Progenitor cell of endocrine pancreas (in vitro differentiated cells): ENCODE data around the gene ABCD3. TPM values are rescaled to one million over a fixed set of nuclear protein-coding genes. Genes with fewer than 3 reads are reported as not detected.

Source experiments
- DNase-seq: peaks from one replicate; pipeline ENCODE4 v3.0.0; 2021; ENCODE audit warnings: low spot score; ENCODE audit not compliant: unreplicated experiment
- H3K27ac Mint-ChIP-seq: 2 replicates; pipeline ENCODE4 v1.8.0; 2021; ENCODE audit warnings: mild to moderate bottlenecking, moderate library complexity, mixed read lengths
- H3K27me3 Mint-ChIP-seq: 2 replicates; pipeline ENCODE4 v1.8.0; 2021; ENCODE audit warnings: mixed read lengths
- H3K36me3 Mint-ChIP-seq: 2 replicates; pipeline ENCODE4 v1.8.0; 2022; ENCODE audit warnings: mixed read lengths; ENCODE audit not compliant: insufficient read depth
- H3K4me1 Mint-ChIP-seq: 2 replicates; pipeline ENCODE4 v1.8.0; 2021; ENCODE audit warnings: low read depth, mixed read lengths
- H3K4me3 Mint-ChIP-seq: 2 replicates; pipeline ENCODE4 v1.8.0; 2021; ENCODE audit warnings: low read depth, mild to moderate bottlenecking, moderate library complexity, mixed read lengths
- H3K9me3 Mint-ChIP-seq: 2 replicates; pipeline ENCODE4 v1.8.0; 2021; ENCODE audit warnings: low read depth, mixed read lengths
- CTCF ChIP-seq: fragments of 200-600 bp; sonication (generic); IDR thresholded peaks from one replicate; pipeline ENCODE4 v1.5.0; 2021; ENCODE audit warnings: antibody characterized with exemption, mild to moderate bottlenecking; ENCODE audit not compliant: unreplicated experiment
- total RNA-seq: library from RNA; stranded (reverse); gene quantifications from 2 replicates; pipeline ENCODE4 v1.2.1, GENCODE V29; 2021

The ABCD3 gene
- total RNA-seq, 1 donor from 2014 or later: 43.2 TPM

- H3K4me1 Mint-ChIP-seq: peaks cover 13% of the 10 kb centered on the region
- peaks cover 36% of the 10 kb centered on the region for H3K36me3 Mint-ChIP-seq
- no peak overlapping the region for H3K27ac Mint-ChIP-seq
- no peak for DNase-seq
- no peaks in the 10 kb centered on the region for H3K27me3 Mint-ChIP-seq
- H3K4me3 Mint-ChIP-seq: no peak overlapping the region
- H3K9me3 Mint-ChIP-seq: no peaks in the 10 kb centered on the region
- TF ChIP-seq CTCF: no peak
Observed at GRCh38 chr1:94528826-94529225, 110.6 kb downstream of the ABCD3 start.

DNA sequence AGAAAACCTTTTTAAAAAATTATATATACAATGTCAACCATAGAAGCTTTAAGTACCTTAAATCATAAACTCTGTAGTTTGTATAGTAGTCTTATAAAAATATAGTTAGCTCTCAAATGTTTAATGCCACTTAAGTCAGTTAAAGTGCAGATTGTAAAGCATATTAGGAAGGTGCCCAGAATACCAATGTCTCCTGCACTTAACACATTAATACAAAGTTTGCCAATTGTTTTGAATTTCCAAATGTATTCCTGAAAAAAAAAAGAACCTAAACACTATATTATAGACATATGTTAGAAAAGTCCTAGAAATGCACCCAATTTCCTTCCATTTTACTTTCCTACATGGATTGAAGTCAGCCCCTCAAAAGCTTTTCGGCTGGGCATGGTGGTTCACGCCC is 111.2 kb downstream of the ABCD3 start:
- no peak for TF ChIP-seq CTCF
- Mint-ChIP-seq H3K4me3 (no peak overlapping the region), H3K27me3 (no peaks in the 10 kb centered on the region), H3K9me3 (no peaks in the 10 kb centered on the region), H3K27ac (no peak overlapping the region), H3K4me1 (peaks cover 13% of the 10 kb centered on the region), H3K36me3 (peaks cover 38% of the 10 kb centered on the region)
- no peak for DNase-seq

GRCh38 chr1:94530373-94530878 is 112.2 kb downstream of the ABCD3 start:
- H3K9me3 Mint-ChIP-seq: no peaks in the 10 kb centered on the region
- H3K36me3 Mint-ChIP-seq: peaks cover 47% of the 10 kb centered on the region
- no peaks in the 10 kb centered on the region for H3K27me3 Mint-ChIP-seq
- H3K4me1 Mint-ChIP-seq: peaks cover 22% of the 10 kb centered on the region
- no peak for DNase-seq
- no peak for TF ChIP-seq CTCF
- no peak overlapping the region for H3K4me3 Mint-ChIP-seq
- peak overlapping the region; percentile 56 for H3K27ac Mint-ChIP-seq

DNA sequence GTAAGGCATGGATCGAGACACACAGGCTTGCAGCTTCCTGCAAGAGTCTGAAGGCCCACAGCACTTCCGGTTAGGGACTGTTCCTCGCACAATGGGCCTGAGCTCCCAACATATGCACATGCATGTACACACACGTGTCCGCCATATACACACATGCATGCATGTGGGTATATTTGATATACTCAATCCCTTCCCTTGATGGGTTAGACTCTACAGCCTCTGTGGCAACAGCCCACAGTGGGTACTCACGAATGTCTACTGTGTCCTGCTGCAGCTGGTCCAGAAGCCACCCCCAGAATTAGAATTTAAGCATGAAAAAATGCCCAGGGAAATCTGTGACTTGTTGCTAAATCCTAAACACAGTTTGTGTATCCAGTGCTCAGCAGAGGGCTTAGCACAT is 113.5 kb downstream of the ABCD3 start:
- Mint-ChIP-seq H3K9me3 (no peaks in the 10 kb centered on the region), H3K27ac (no peak overlapping the region), H3K4me3 (no peak overlapping the region), H3K4me1 (peaks cover 28% of the 10 kb centered on the region), H3K27me3 (no peaks in the 10 kb centered on the region), H3K36me3 (peaks cover 55% of the 10 kb centered on the region)
- no peak for TF ChIP-seq CTCF
- DNase-seq: no peak

- TF ChIP-seq CTCF: no peak
- Mint-ChIP-seq H3K4me3 (no peak overlapping the region), H3K27me3 (no peaks in the 10 kb centered on the region), H3K9me3 (no peaks in the 10 kb centered on the region), H3K27ac (no peak overlapping the region), H3K4me1 (peaks cover 32% of the 10 kb centered on the region), H3K36me3 (peaks cover 55% of the 10 kb centered on the region)
- DNase-seq: no peak
Observed at GRCh38 chr1:94532077-94532476, 113.9 kb downstream of the ABCD3 start.
